Endodermal cell (in vitro differentiated cells): ENCODE results near the gene BLNK. TPM values are rescaled to one million over a fixed set of nuclear protein-coding genes. Genes with fewer than 3 reads are reported as not detected.

Experiments
- DNase-seq: peaks from one replicate; pipeline ENCODE4 v3.0.0-alpha.2; 2017
- H3K27ac ChIP-seq: 2 replicates; pipeline ENCODE4 v1.5.1; 2013; ENCODE audit warnings: mild to moderate bottlenecking, low read depth, low read length, moderate library complexity
- H3K27me3 ChIP-seq: 2 replicates; pipeline ENCODE4 v1.6.1; 2013; ENCODE audit warnings: mild to moderate bottlenecking, low read length, moderate library complexity; ENCODE audit not compliant: insufficient read depth, control insufficient read depth, poor library complexity, severe bottlenecking
- H3K36me3 ChIP-seq: 2 replicates; pipeline ENCODE4 v1.7.0; 2013; ENCODE audit warnings: mild to moderate bottlenecking, low read length, moderate library complexity; ENCODE audit not compliant: control insufficient read depth, insufficient read depth
- H3K4me1 ChIP-seq: one replicate; pipeline ENCODE4 v1.7.0; 2013; ENCODE audit warnings: low read length; ENCODE audit not compliant: control insufficient read depth, insufficient read depth
- H3K4me3 ChIP-seq: 2 replicates; pipeline ENCODE4 v1.5.1; 2013; ENCODE audit warnings: mild to moderate bottlenecking, low read length, moderate library complexity
- H3K9ac ChIP-seq: 2 replicates; pipeline ENCODE4 v1.6.1; 2013; ENCODE audit warnings: mild to moderate bottlenecking, low read length, moderate library complexity; ENCODE audit not compliant: poor library complexity, severe bottlenecking; ENCODE audit errors: extremely low read depth
- H3K9me3 ChIP-seq: 2 replicates; pipeline ENCODE4 v1.6.1; 2013; ENCODE audit warnings: mild to moderate bottlenecking, low read length, moderate library complexity; ENCODE audit not compliant: control insufficient read depth
- H3K27ac Mint-ChIP-seq: 2 replicates; pipeline ENCODE4 v1.8.0; 2020; ENCODE audit warnings: mixed read lengths
- H3K27me3 Mint-ChIP-seq: 2 replicates; pipeline ENCODE4 v1.8.0; 2021; ENCODE audit warnings: mild to moderate bottlenecking, mixed read lengths; ENCODE audit not compliant: insufficient read depth
- H3K36me3 Mint-ChIP-seq: 2 replicates; pipeline ENCODE4 v1.8.0; 2020; ENCODE audit warnings: low read depth, mixed read lengths
- H3K4me1 Mint-ChIP-seq: 2 replicates; pipeline ENCODE4 v1.8.0; 2020; ENCODE audit warnings: mixed read lengths
- H3K4me3 Mint-ChIP-seq: 2 replicates; pipeline ENCODE4 v1.8.0; 2020; ENCODE audit warnings: mild to moderate bottlenecking, moderate library complexity, mixed read lengths
- H3K9me3 Mint-ChIP-seq: 2 replicates; pipeline ENCODE4 v1.8.0; 2020; ENCODE audit warnings: mild to moderate bottlenecking, mixed read lengths
- WGBS, 2 experiments: methylation state at CpG; one replicate each; pipeline versions ENCODE4 v1.1.5 to v1.1.7; 2013; ENCODE audit warnings: missing lambda C conversion rate in 2 of 2, mixed read lengths in 1 of 2; ENCODE audit not compliant: insufficient coverage in 1 of 2, insufficient read length in 1 of 2; 5-methylcytosine and 5-hydroxymethylcytosine counted together
- total RNA-seq, 2 donors: library from RNA; stranded (reverse); fragmentation: NEBNext Ultra II Directional in 1 of 2; extraction: Animal tissue kit (Norgen Biotek cat#: 25700) in 1 of 2; gene quantifications; 2 replicates in 1 of 2; 3 replicates in 1 of 2; pipeline ENCODE4 v1.2.1, GENCODE V29; 2021
- TF ChIP-seq, protein P1 (sequence below): fragments of 200-600 bp; sonication (generic); conservative IDR thresholded peaks from 2 replicates; pipeline ENCODE4 v1.5.0; 2021; ENCODE audit warnings: antibody characterized with exemption, mild to moderate bottlenecking

Gene BLNK
- total RNA-seq, 2 donors from 2014 or later = not detected

DNA sequence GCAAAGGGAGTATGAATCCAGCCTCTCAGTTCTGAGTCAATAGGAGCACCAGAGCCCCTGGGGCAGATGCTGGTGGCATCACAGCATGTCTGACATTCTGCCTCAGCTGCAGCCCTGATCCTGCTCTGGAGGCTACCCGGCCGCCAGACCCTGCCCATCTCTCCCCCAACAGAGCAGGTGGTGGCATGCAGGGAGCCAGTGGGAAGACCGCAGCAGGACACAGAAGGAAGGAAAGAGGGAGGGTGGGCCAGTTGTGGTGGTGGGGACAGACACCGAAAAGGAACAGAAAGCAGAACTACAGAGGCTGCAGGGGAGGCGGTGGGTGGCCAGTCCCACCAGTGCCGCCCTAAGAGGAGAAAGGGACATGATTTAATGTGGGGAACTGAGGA is 35.3 kb downstream of the BLNK start:
- H3K36me3 ChIP-seq = no peaks in the 10 kb centered on the region
- Mint-ChIP-seq H3K4me1 (no peaks in the 10 kb centered on the region), H3K27me3 (peaks cover 8% of the 10 kb centered on the region), H3K9me3 (no peaks in the 10 kb centered on the region), H3K27ac (no peak overlapping the region), H3K36me3 (no peaks in the 10 kb centered on the region), H3K4me3 (no peak overlapping the region)
- H3K4me1 ChIP-seq = no peaks in the 10 kb centered on the region
- DNase-seq = no peak
- H3K27ac ChIP-seq = no peak overlapping the region
- no peak overlapping the region for H3K4me3 ChIP-seq
- WGBS, 2 experiments = 90 to 97% methylated on average over 3 to 6 of the region's 6 CpGs
- TF ChIP-seq, protein P1, sequence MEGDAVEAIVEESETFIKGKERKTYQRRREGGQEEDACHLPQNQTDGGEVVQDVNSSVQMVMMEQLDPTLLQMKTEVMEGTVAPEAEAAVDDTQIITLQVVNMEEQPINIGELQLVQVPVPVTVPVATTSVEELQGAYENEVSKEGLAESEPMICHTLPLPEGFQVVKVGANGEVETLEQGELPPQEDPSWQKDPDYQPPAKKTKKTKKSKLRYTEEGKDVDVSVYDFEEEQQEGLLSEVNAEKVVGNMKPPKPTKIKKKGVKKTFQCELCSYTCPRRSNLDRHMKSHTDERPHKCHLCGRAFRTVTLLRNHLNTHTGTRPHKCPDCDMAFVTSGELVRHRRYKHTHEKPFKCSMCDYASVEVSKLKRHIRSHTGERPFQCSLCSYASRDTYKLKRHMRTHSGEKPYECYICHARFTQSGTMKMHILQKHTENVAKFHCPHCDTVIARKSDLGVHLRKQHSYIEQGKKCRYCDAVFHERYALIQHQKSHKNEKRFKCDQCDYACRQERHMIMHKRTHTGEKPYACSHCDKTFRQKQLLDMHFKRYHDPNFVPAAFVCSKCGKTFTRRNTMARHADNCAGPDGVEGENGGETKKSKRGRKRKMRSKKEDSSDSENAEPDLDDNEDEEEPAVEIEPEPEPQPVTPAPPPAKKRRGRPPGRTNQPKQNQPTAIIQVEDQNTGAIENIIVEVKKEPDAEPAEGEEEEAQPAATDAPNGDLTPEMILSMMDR = no peak
- H3K27me3 ChIP-seq = no peaks in the 10 kb centered on the region
- no peaks in the 10 kb centered on the region for H3K9me3 ChIP-seq
- no peak overlapping the region for H3K9ac ChIP-seq

DNA sequence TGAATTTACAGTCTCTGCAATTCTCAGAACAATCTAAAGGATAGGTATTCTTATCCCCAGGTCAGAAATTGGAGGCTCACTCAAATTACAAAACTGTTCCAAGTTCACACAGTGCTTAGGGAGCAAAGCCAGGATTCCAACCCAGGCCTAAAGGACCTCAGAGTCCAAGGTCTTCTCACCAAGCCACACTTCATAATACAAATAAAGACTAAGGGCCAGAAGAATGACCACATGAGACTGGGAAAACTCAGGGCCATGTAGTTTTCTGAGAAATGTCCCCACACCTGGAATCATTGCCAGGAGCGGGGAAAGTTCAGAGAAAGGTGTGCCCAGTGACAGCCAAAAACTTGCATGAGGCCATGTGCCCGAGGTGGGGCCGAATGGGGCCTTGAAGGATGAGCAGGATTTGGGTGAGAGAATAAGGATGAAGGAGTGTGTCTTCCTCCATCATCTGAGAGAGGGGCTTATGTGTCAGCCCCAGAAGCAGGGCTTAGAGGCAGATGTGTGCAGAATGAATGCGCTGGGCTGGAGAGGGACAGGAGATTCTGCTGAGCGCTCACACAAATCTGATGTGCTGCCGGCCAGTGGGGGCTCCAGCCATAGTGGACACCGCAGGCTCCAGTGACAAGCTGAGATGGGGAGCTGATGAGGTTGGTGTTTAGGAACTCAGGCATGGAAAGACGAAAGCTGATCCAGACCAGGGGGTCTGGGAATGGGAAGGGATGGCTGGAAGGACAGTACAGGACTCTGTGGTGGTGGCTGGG is 35.9 kb downstream of the BLNK start:
- H3K4me1 ChIP-seq = no peaks in the 10 kb centered on the region
- Mint-ChIP-seq H3K36me3 (no peaks in the 10 kb centered on the region), H3K4me1 (no peaks in the 10 kb centered on the region), H3K27me3 (peaks cover 10% of the 10 kb centered on the region), H3K27ac (no peak overlapping the region), H3K9me3 (no peaks in the 10 kb centered on the region), H3K4me3 (no peak overlapping the region)
- H3K9me3 ChIP-seq = no peaks in the 10 kb centered on the region
- H3K27me3 ChIP-seq = no peaks in the 10 kb centered on the region
- no peak overlapping the region for H3K27ac ChIP-seq
- H3K9ac ChIP-seq = no peak overlapping the region
- no peak for DNase-seq
- TF ChIP-seq, protein P1 = no peak
- H3K4me3 ChIP-seq = no peak overlapping the region
- no peaks in the 10 kb centered on the region for H3K36me3 ChIP-seq
- WGBS, 2 experiments = 92 to 95% methylated on average over 4 to 8 of the region's 8 CpGs

DNA sequence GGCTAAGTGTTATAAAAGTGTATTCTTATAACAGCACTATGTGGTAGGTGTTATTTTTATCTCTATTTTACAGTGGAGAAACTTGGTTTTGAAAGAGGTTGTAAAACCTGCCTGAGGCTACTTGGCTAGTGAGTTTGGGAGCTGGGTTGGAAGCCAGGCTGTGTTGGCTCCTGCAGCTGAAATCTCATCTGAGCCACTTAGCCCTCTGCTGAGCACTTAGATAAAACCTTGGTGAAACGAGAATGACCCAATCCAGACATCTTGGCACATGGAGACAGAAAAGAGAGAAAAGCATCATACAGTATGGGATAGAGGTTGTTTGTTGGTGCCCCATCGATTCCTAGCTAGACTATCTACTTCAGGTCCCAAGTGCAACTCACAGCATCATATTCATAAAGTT is 37.4 kb downstream of the BLNK start:
- no peaks in the 10 kb centered on the region for H3K36me3 Mint-ChIP-seq
- no peaks in the 10 kb centered on the region for H3K36me3 ChIP-seq
- no peak for DNase-seq
- TF ChIP-seq, protein P1 = no peak
- H3K27ac ChIP-seq = no peak overlapping the region
- H3K27me3 Mint-ChIP-seq = peaks cover 11% of the 10 kb centered on the region
- H3K4me1 ChIP-seq = no peaks in the 10 kb centered on the region
- no peaks in the 10 kb centered on the region for H3K9me3 ChIP-seq
- no peaks in the 10 kb centered on the region for H3K27me3 ChIP-seq
- H3K4me3 ChIP-seq = no peak overlapping the region
- H3K4me1 Mint-ChIP-seq = no peaks in the 10 kb centered on the region
- no peak overlapping the region for H3K4me3 Mint-ChIP-seq
- H3K27ac Mint-ChIP-seq = no peak overlapping the region
- no peak overlapping the region for H3K9ac ChIP-seq
- WGBS, 2 experiments = 80 to 84% methylated on average over 1 to 2 of the region's 2 CpGs
- H3K9me3 Mint-ChIP-seq = no peaks in the 10 kb centered on the region
